HL-60 (cell line): ENCODE data around the gene FAM81B.
"Not testable (repeated sequence)": the region's sequence is repeated elsewhere in the genome, so short reads cannot be mapped to it uniquely, and the experiment has no call there.

Experiments used
- DNase-seq, 2 experiments: peaks; one replicate each; pipeline ENCODE4 v3.0.0-alpha.2; 2010 to 2020; ENCODE audit warnings: low read depth in 1 of 2, low spot score in 1 of 2
- H3K27ac ChIP-seq: fragments of 250-450 bp; sonication (Bioruptor Pico); replicated peaks from 2 replicates; pipeline ENCODE4 v1.5.1; 2020; ENCODE audit warnings: mild to moderate bottlenecking, moderate library complexity
- H3K27me3 ChIP-seq: fragments of 250-450 bp; sonication (Bioruptor Pico); 2 replicates; pipeline ENCODE4 v1.5.1; 2021; ENCODE audit warnings: mild to moderate bottlenecking, moderate library complexity; ENCODE audit not compliant: insufficient read depth, poor library complexity, severe bottlenecking
- H3K4me3 ChIP-seq: replicated peaks from 2 replicates; pipeline ENCODE4 v1.5.1; 2011; ENCODE audit warnings: mild to moderate bottlenecking, control low read depth, low read length; ENCODE audit not compliant: insufficient read depth
- CTCF ChIP-seq: IDR thresholded peaks from one replicate; pipeline ENCODE4 v1.5.1; 2011; ENCODE audit warnings: low read length, control low read depth, inconsistent platforms; ENCODE audit not compliant: insufficient read depth
- GABPA ChIP-seq: IDR thresholded peaks from 2 replicates; pipeline ENCODE4 v1.6.1; 2012; ENCODE audit warnings: low read depth
- POLR2AphosphoS5 ChIP-seq: IDR thresholded peaks from 2 replicates; pipeline ENCODE4 v1.6.1; 2012; ENCODE audit warnings: low read depth
- REST ChIP-seq: IDR thresholded peaks from 2 replicates; pipeline ENCODE4 v1.6.1; 2012; ENCODE audit warnings: low read depth; ENCODE audit not compliant: insufficient replicate concordance
- SPI1 ChIP-seq: IDR thresholded peaks from 2 replicates; pipeline ENCODE4 v1.6.1; 2012; ENCODE audit warnings: low read depth, mild to moderate bottlenecking, borderline replicate concordance

The FAM81B gene

GRCh38 chr5:95352691-95353090, 38.5 kb upstream of the FAM81B start:
- Histone ChIP-seq H3K27ac (no peak overlapping the region), H3K27me3 (no peaks in the 10 kb centered on the region), H3K4me3 (no peak overlapping the region)
- TF ChIP-seq REST: no peak
- no peak for TF ChIP-seq CTCF
- no peak for TF ChIP-seq GABPA
- TF ChIP-seq POLR2AphosphoS5: no peak
- TF ChIP-seq SPI1: no peak
- DNase-seq: no peak

GRCh38 chr5:95358320-95358719, 32.8 kb upstream of the FAM81B start:
- no peak for DNase-seq
- Histone ChIP-seq H3K27me3 (no peaks in the 10 kb centered on the region), H3K27ac (no peak overlapping the region), H3K4me3 (no peak overlapping the region)
- TF ChIP-seq POLR2AphosphoS5 (no peak), REST (no peak), GABPA (no peak), SPI1 (no peak), CTCF (no peak)

- Histone ChIP-seq H3K27ac (no peak overlapping the region), H3K27me3 (no peaks in the 10 kb centered on the region), H3K4me3 (no peak overlapping the region)
- no peak for DNase-seq
- TF ChIP-seq POLR2AphosphoS5 (no peak), CTCF (no peak), REST (no peak), GABPA (no peak), SPI1 (no peak)
Observed at GRCh38 chr5:95358848-95359247, 32.3 kb upstream of the FAM81B start.

- not testable (repeated sequence) for H3K27ac ChIP-seq, DNase-seq, H3K27me3 ChIP-seq, H3K4me3 ChIP-seq
Observed at GRCh38 chr5:95360667-95361066, 30.5 kb upstream of the FAM81B start.
